GM23248 (cell line): ENCODE data around the gene BEND4. TPM values are rescaled to one million over a fixed set of nuclear protein-coding genes. Genes with fewer than 3 reads are reported as not detected.

Experiments
- DNase-seq: peaks from one replicate; pipeline ENCODE4 v3.0.0-alpha.2; 2015
- H2AFZ ChIP-seq: fragments of 200-600 bp; sonication (generic); 2 replicates; pipeline ENCODE4 v1.6.1; 2016; ENCODE audit warnings: antibody characterized with exemption
- H3F3A ChIP-seq: fragments of 200-600 bp; sonication (generic); 2 replicates; pipeline ENCODE4 v1.6.1; 2016; ENCODE audit warnings: mild to moderate bottlenecking, antibody characterized with exemption, mixed run types; ENCODE audit not compliant: insufficient read depth
- H3K27ac ChIP-seq: fragments of 200-600 bp; sonication (generic); 2 replicates; pipeline ENCODE4 v1.5.1; 2016; ENCODE audit warnings: mild to moderate bottlenecking
- H3K27me3 ChIP-seq: fragments of 200-600 bp; sonication (generic); replicated peaks from 2 replicates; pipeline ENCODE4 v1.6.1; 2016; ENCODE audit warnings: mild to moderate bottlenecking; ENCODE audit not compliant: insufficient read depth
- H3K36me3 ChIP-seq: fragments of 200-600 bp; sonication (generic); 2 replicates; pipeline ENCODE4 v1.6.1; 2016; ENCODE audit warnings: low read depth, mild to moderate bottlenecking
- H3K4me1 ChIP-seq: fragments of 200-600 bp; sonication (generic); 2 replicates; pipeline ENCODE4 v1.6.1; 2016; ENCODE audit warnings: mild to moderate bottlenecking; ENCODE audit not compliant: insufficient read depth
- H3K4me2 ChIP-seq: fragments of 200-600 bp; sonication (generic); one replicate; pipeline ENCODE4 v1.6.1; 2016; ENCODE audit warnings: mild to moderate bottlenecking; ENCODE audit not compliant: unreplicated experiment
- H3K4me3 ChIP-seq: fragments of 200-600 bp; sonication (generic); 2 replicates; pipeline ENCODE4 v1.5.1; 2016; ENCODE audit warnings: mild to moderate bottlenecking
- H3K79me2 ChIP-seq: fragments of 200-600 bp; sonication (generic); 2 replicates; pipeline ENCODE4 v1.6.1; 2016; ENCODE audit warnings: mild to moderate bottlenecking; ENCODE audit not compliant: insufficient read depth
- H3K9ac ChIP-seq: fragments of 200-600 bp; sonication (generic); 2 replicates; pipeline ENCODE4 v1.6.1; 2016; ENCODE audit warnings: mild to moderate bottlenecking
- H3K9me2 ChIP-seq: fragments of 200-600 bp; sonication (generic); 2 replicates; pipeline ENCODE4 v1.6.1; 2016; ENCODE audit warnings: mixed run types, mild to moderate bottlenecking, moderate library complexity; ENCODE audit not compliant: insufficient read depth
- H3K9me3 ChIP-seq: fragments of 200-600 bp; sonication (generic); one replicate; pipeline ENCODE4 v1.6.1; 2017; ENCODE audit warnings: low read depth
- H4K20me1 ChIP-seq: fragments of 200-600 bp; sonication (generic); 2 replicates; pipeline ENCODE4 v1.6.0; 2016; ENCODE audit not compliant: insufficient read depth
- EZH2 ChIP-seq: fragments of 200-600 bp; sonication (generic); IDR thresholded peaks from 2 replicates; pipeline ENCODE4 v1.6.1; 2018; ENCODE audit warnings: antibody characterized with exemption, mild to moderate bottlenecking; ENCODE audit not compliant: insufficient read depth, poor library complexity, severe bottlenecking
- EZH2phosphoT487 ChIP-seq: fragments of 200-600 bp; sonication (generic); IDR thresholded peaks from 2 replicates; pipeline ENCODE4 v1.6.1; 2018; ENCODE audit warnings: antibody characterized with exemption, moderate library complexity, mild to moderate bottlenecking, low read depth; ENCODE audit not compliant: insufficient read depth
- WGBS, 2 experiments: methylation state at CpG; one replicate each; pipeline ENCODE4 v1.1.6; 2015 to 2017; ENCODE audit warnings: low lambda C conversion rate in 2 of 2, low coverage in 1 of 2; ENCODE audit errors: missing lambda C conversion rate in 2 of 2; 5-methylcytosine and 5-hydroxymethylcytosine counted together
- in situ Hi-C: fragments of 300-500 bp; cut with MboI; formaldehyde crosslinking; loops from 2 replicates; pipeline ENCODE4 v1.15.0; 2020
- polyA plus RNA-seq: library from polyadenylated mRNA; unstranded; fragments of >200 nt; fragmentation: Nextera tagmentation; extraction: Ambion mirVana; gene quantifications from 2 replicates; pipeline ENCODE4 v1.2.1, GENCODE V29; 2016
- total RNA-seq: library from RNA; depleted of rRNA; stranded (reverse); fragments of >200 nt; shearing (Covaris generic); gene quantifications from 2 replicates; pipeline ENCODE4 v1.2.3, GENCODE V29; 2014; rRNA removed

The BEND4 gene
- total and polyA plus RNA-seq, 2 experiments from 2014 or later, result not detected

DNA sequence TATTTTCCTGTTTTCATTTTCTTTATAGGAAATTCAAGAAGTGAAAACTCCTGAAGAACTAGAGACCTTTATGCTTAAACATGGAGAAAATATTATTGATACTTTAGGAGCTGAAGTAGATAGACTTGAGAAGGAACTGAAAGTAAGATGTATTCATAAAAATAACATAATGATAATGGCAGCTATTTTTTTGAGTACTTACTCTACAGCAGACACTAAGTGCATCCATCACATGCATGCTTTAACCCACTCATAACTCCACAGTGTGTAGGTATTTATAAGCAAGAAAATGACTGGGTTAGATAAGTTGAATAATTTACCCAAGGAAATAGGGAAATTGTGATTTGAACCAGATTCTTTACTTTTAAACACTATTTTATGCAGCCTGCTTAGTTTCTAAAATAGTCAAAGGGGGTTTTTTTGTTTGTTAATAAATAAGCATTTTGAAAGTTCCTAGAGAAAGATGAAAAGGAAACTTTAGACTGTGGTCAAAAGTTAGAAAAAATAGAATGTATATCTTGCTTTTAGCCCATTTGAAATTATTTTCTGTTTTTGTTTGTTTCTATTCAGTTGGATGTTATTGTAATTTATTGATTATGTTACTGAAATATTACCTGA lies 74.2 kb downstream of the BEND4 start:
- H3K4me1 ChIP-seq, result peaks cover 4% of the 10 kb centered on the region; the same call in 1 of the 2 replicates
- H3K9me3 ChIP-seq, result no peaks in the 10 kb centered on the region
- TF ChIP-seq EZH2 (no peak), EZH2phosphoT487 (no peak)
- H3K27ac ChIP-seq, result no peak overlapping the region
- H3K36me3 ChIP-seq, result peaks cover 20% of the 10 kb centered on the region
- no peaks in the 10 kb centered on the region for H4K20me1 ChIP-seq
- no peaks in the 10 kb centered on the region for H3K27me3 ChIP-seq
- no peaks in the 10 kb centered on the region for H3F3A ChIP-seq
- H3K4me2 ChIP-seq, result no peak overlapping the region
- DNase-seq, result no peak
- no peak overlapping the region for H2AFZ ChIP-seq
- H3K4me3 ChIP-seq, result no peak overlapping the region
- H3K9ac ChIP-seq, result no peak overlapping the region
- in situ Hi-C loops, result no loop called here
- H3K79me2 ChIP-seq, result no peaks in the 10 kb centered on the region
- H3K9me2 ChIP-seq, result no peaks in the 10 kb centered on the region

DNA sequence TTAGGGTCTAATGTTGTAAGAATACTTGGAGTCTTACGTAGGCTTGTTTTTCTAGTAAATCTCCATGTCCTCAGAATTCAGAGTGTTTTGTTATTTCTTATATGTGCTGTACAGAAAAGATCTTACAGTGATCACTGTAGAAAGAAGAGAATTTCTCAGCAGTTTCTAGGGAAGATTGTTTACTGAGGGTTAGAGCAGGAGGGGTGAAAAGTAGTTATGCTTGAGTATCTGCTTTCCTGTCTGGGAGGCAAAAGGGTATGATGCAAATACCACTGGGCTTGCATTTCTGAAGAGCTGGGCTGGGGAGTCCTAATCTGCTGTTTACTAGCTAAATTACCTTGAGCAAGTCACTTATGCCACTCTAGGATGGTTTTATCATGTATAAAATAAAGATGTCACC lies 78.2 kb downstream of the BEND4 start:
- in situ Hi-C loops, result no loop called here

DNA sequence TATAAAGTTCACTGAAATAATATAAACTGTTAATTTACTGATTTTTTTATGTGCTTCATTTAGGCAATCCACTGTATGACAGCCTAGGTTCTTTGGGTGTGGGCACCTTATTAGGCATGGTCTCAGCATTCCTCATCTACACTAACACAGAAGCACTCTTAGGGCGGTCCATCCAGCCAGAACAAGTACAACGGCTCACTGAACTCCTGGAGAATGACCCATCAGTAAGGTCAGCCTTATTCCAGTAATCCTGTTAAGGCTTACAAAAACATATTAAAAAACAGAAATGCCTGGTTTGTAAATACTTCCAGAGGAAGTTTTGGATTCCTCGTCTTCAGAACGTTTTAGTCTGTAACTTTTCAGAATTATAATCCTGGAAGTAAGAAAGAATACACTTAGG lies 82.0 kb downstream of the BEND4 start:
- no peak overlapping the region for H3K9ac ChIP-seq
- no peaks in the 10 kb centered on the region for H3K9me2 ChIP-seq
- no peaks in the 10 kb centered on the region for H3K9me3 ChIP-seq
- H4K20me1 ChIP-seq, result no peaks in the 10 kb centered on the region
- no peak overlapping the region for H3K4me3 ChIP-seq
- peaks cover 39% of the 10 kb centered on the region for H3K36me3 ChIP-seq
- H3K27me3 ChIP-seq, result no peaks in the 10 kb centered on the region
- H3F3A ChIP-seq, result no peaks in the 10 kb centered on the region
- H3K4me1 ChIP-seq, result no peaks in the 10 kb centered on the region
- DNase-seq, result no peak
- no peak overlapping the region for H3K27ac ChIP-seq
- WGBS, 2 experiments, result 99 to 100% methylated on average over 4 of the region's 4 CpGs
- TF ChIP-seq EZH2phosphoT487 (no peak), EZH2 (no peak)
- H3K79me2 ChIP-seq, result no peaks in the 10 kb centered on the region
- in situ Hi-C loops, result no loop called here
- H3K4me2 ChIP-seq, result no peak overlapping the region
- H2AFZ ChIP-seq, result no peak overlapping the region

More for the DNA sequence above, 78.2 kb downstream of the BEND4 start:
- 98 to 100% methylated on average over 1 of the region's 1 CpG for WGBS, 2 experiments
- Histone ChIP-seq H3K9me2 (no peaks in the 10 kb centered on the region), H3K4me3 (no peak overlapping the region), H4K20me1 (no peaks in the 10 kb centered on the region), H3K27me3 (no peaks in the 10 kb centered on the region), H3F3A (no peaks in the 10 kb centered on the region), H3K4me1 (no peaks in the 10 kb centered on the region), H3K4me2 (no peak overlapping the region), H3K36me3 (peaks cover 31% of the 10 kb centered on the region), H3K9ac (no peak overlapping the region), H3K27ac (no peak overlapping the region), H3K9me3 (no peaks in the 10 kb centered on the region), H2AFZ (no peak overlapping the region), H3K79me2 (no peaks in the 10 kb centered on the region)
- TF ChIP-seq EZH2, result no peak
- TF ChIP-seq EZH2phosphoT487, result no peak
- no peak for DNase-seq

DNA sequence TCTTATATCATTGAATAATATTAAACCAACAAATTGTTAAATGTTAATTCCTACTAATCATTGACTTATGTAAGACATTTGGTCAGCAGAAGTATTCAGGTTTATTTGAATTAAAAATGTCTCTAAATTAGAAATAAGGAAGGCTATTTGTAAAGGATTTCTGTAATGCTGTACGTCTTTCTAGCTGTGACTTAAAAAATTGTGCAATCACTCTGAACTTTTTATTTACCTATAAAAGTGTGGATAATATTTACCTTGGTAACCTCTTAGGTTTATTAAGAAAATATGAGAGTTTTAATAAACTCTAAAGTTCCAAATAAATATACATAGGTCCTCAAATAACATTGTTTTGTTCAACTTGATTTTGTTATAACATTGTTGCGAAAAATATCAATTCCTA lies 85.2 kb downstream of the BEND4 start:
- DNase-seq, result no peak
- no peaks in the 10 kb centered on the region for H4K20me1 ChIP-seq
- H3K9ac ChIP-seq, result no peak overlapping the region
- H3K27me3 ChIP-seq, result no peaks in the 10 kb centered on the region
- H3K36me3 ChIP-seq, result peaks cover 44% of the 10 kb centered on the region
- no peak overlapping the region for H3K27ac ChIP-seq
- 49 to 50% methylated on average over 2 of the region's 2 CpGs for WGBS, 2 experiments
- no peak overlapping the region for H3K4me2 ChIP-seq
- H3F3A ChIP-seq, result no peaks in the 10 kb centered on the region
- no peak overlapping the region for H2AFZ ChIP-seq
- H3K4me1 ChIP-seq, result no peaks in the 10 kb centered on the region
- TF ChIP-seq EZH2 (no peak), EZH2phosphoT487 (no peak)
- H3K79me2 ChIP-seq, result no peaks in the 10 kb centered on the region
- H3K4me3 ChIP-seq, result no peak overlapping the region
- H3K9me2 ChIP-seq, result no peaks in the 10 kb centered on the region
- no peaks in the 10 kb centered on the region for H3K9me3 ChIP-seq
- in situ Hi-C loops, result no loop called here

DNA sequence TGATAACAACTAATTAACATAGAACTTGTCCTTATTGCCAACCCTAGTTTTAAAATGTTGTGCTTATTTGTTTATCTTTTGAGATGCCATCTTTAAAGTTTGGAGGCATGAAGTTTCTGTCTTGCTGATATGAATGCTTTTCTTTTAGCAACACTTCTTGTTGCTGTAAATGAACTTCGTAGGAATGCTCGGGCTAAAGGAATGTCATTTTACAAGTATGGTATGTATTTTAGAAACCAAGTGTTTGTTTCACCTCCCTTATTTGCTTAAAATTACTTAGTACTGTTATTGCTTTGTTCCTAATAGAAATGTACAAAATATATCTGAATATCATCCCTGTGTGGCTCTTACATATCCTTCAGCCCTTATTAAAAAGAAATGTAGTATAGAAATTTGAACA lies 86.1 kb downstream of the BEND4 start:
- Histone ChIP-seq H3K4me2 (no peak overlapping the region), H3K9me3 (no peaks in the 10 kb centered on the region), H3F3A (no peaks in the 10 kb centered on the region), H3K4me1 (no peaks in the 10 kb centered on the region), H3K27ac (no peak overlapping the region), H3K9ac (no peak overlapping the region), H3K79me2 (no peaks in the 10 kb centered on the region), H2AFZ (no peak overlapping the region), H4K20me1 (no peaks in the 10 kb centered on the region), H3K4me3 (no peak overlapping the region), H3K9me2 (no peaks in the 10 kb centered on the region), H3K27me3 (no peaks in the 10 kb centered on the region), H3K36me3 (peaks cover 42% of the 10 kb centered on the region)
- TF ChIP-seq EZH2phosphoT487 (no peak), EZH2 (no peak)
- DNase-seq, result no peak
- WGBS, 2 experiments, result 84 to 90% methylated on average over 2 of the region's 2 CpGs
- in situ Hi-C loops, result no loop called here

Other genes starting within 250 kb of the BEND4 start
- 30.4 and 44.6 TPM in 2 replicates for gene TMEM33, start 217.2 kb downstream of the BEND4 start, total RNA-seq
- gene TMEM33, start 217.2 kb downstream of the BEND4 start, polyA plus RNA-seq, result 44.0 and 44.6 TPM in 2 replicates
- 0.13 TPM in 1 of 2 replicates, not detected in the other for gene DCAF4L1, start 170.9 kb downstream of the BEND4 start, total RNA-seq
- 0.06 TPM in 1 of 2 replicates, not detected in the other for gene DCAF4L1, start 170.9 kb downstream of the BEND4 start, polyA plus RNA-seq
- gene SLC30A9, start 162.1 kb downstream of the BEND4 start, total RNA-seq, result 61.7 and 69.5 TPM in 2 replicates
- 64.9 and 65.5 TPM in 2 replicates for gene SLC30A9, start 162.1 kb downstream of the BEND4 start, polyA plus RNA-seq
- gene SHISA3, start 244.8 kb upstream of the BEND4 start, total RNA-seq, result 0.65 TPM in 1 of 2 replicates, not detected in the other
- gene SHISA3, start 244.8 kb upstream of the BEND4 start, polyA plus RNA-seq, result 0.26 TPM in 1 of 2 replicates, not detected in the other